Stimulated activated CD4-positive, alpha-beta T cell treated with anti-CD3 and anti-CD28 coated beads, Interleukin-1b, Interleukin-23, amount 100 ng/mL, for 24 hours (primary cell): ENCODE results near the gene DNASE1L2.
"Not testable (repeated sequence)": the region's sequence is repeated elsewhere in the genome, so short reads cannot be mapped to it uniquely, and the experiment has no call there.

ENCODE experiments used
- DNase-seq, 4 experiments: peaks; one replicate each; pipeline ENCODE4 v3.0.0-alpha.2; 2020; ENCODE audit warnings: low read depth in 4 of 4, low spot score in 1 of 4

The DNASE1L2 gene

GRCh38 chr16:2267505-2267912 lies 31.3 kb downstream of the DNASE1L2 start:
- not testable (repeated sequence) for DNase-seq

GRCh38 chr16:2267913-2268666 lies 31.8 kb downstream of the DNASE1L2 start, which contains the start of gene RNPS1:
Gene RNPS1 (minus strand): TSS chr16:2268126. CDS start chr16:2264643, 3,483 bp downstream.
- peak; percentile 92 to 96 (median 95) for DNase-seq

- no peak for DNase-seq
These were observed 33.8 kb downstream of the DNASE1L2 start for GRCh38 chr16:2270070-2270462.

GRCh38 chr16:2270588-2271470 lies 34.6 kb downstream of the DNASE1L2 start:
- DNase-seq: no peak

- no peak for DNase-seq
These were observed 35.7 kb downstream of the DNASE1L2 start for GRCh38 chr16:2271848-2272461.

- DNase-seq: no peak
These were observed 37.2 kb downstream of the DNASE1L2 start for GRCh38 chr16:2273484-2273883.

GRCh38 chr16:2273931-2274330 lies 37.7 kb downstream of the DNASE1L2 start:
- DNase-seq: no peak

- no peak for DNase-seq
These were observed 39.5 kb downstream of the DNASE1L2 start for GRCh38 chr16:2275476-2276367.

GRCh38 chr16:2276368-2277195 lies 40.3 kb downstream of the DNASE1L2 start:
- DNase-seq: no peak

- DNase-seq: no peak
These were observed 41.4 kb downstream of the DNASE1L2 start for GRCh38 chr16:2277466-2278271.

- no peak for DNase-seq
These were observed 42.0 kb downstream of the DNASE1L2 start for GRCh38 chr16:2278272-2278608.

GRCh38 chr16:2278956-2279800 lies 42.9 kb downstream of the DNASE1L2 start:
- DNase-seq: no peak

- no peak for DNase-seq
These were observed 44.2 kb downstream of the DNASE1L2 start for GRCh38 chr16:2280461-2280860.

- no peak for DNase-seq
These were observed 44.8 kb downstream of the DNASE1L2 start for GRCh38 chr16:2280981-2281542.

GRCh38 chr16:2282262-2282661 lies 46.0 kb downstream of the DNASE1L2 start:
- DNase-seq: no peak

GRCh38 chr16:2282866-2283555 lies 46.8 kb downstream of the DNASE1L2 start:
- no peak for DNase-seq
